Measurements from ENCODE around the gene EP300.
"Not testable (repeated sequence)": the region's sequence is repeated elsewhere in the genome, so short reads cannot be mapped to it uniquely, and the experiment has no call there.

Gene EP300

DNA sequence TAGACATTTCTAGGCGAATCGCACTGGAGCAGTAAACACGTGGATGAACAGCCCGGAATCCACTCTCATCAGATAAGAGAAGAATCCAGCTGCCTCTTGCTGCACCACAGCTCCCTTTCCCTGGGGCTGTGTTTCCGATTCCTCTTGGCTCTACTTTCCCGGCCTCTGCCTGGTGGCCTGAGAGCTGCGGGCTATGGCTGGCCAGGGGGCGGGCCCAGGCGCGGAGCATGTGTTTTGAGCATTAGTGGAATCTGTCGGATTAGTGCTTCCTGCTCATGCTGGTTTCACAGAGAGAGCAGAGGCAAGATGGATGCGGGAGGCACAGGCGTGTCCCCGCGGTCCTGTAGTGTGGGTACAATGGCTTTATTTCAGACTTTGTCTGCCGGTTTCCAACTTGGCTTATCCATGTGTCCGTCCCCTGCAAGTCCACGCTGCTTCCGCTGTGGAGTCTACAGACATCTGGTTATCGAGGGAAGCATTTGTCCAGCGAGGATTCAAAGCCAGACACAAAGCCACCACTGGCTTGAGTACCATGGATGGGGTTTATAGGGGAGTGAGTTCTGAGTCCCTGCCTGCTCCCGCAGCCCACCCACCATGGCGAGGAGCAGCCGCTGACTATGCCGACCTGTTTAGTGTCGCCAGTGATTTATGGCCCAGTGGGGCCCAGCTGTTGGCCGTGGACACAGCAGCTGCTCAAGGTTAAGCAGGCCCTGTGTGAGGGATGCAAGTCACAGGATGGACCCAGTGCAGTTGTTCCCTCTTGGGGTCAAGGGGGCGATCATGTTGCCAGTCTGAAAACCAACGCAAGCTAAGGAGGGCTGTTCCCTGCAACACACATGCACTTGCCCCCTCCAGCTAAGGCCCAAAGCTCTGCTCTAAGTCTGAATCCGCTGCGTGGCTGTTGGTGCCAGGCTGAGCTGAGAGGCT, 43.3 kb upstream of the EP300 start:
- Histone ChIP-seq H3K27ac (no peak overlapping the region), H3K4me2 (no peak overlapping the region), H3K4me3 (IDR thresholded peaks at IDR 0.05; ENCODE audit: insufficient read depth, low read depth, low read length) (no peak overlapping the region), H3K4me1 (ENCODE audit: low read depth, poor library complexity, severe bottlenecking) (no peaks in the 10 kb centered on the region), H4K20me1 (ENCODE audit: insufficient read depth) (no peaks in the 10 kb centered on the region), H2AFZ (ENCODE audit: low read depth) (no peak overlapping the region), H3K9ac (no peak overlapping the region), H3K79me2 (ENCODE audit: insufficient read depth, low read depth) (no peaks in the 10 kb centered on the region), H3K27me3 (ENCODE audit: insufficient read depth, low read depth) (no peaks in the 10 kb centered on the region), H3K36me3 (ENCODE audit: insufficient read depth) (no peaks in the 10 kb centered on the region)
- TF ChIP-seq, protein P1, sequence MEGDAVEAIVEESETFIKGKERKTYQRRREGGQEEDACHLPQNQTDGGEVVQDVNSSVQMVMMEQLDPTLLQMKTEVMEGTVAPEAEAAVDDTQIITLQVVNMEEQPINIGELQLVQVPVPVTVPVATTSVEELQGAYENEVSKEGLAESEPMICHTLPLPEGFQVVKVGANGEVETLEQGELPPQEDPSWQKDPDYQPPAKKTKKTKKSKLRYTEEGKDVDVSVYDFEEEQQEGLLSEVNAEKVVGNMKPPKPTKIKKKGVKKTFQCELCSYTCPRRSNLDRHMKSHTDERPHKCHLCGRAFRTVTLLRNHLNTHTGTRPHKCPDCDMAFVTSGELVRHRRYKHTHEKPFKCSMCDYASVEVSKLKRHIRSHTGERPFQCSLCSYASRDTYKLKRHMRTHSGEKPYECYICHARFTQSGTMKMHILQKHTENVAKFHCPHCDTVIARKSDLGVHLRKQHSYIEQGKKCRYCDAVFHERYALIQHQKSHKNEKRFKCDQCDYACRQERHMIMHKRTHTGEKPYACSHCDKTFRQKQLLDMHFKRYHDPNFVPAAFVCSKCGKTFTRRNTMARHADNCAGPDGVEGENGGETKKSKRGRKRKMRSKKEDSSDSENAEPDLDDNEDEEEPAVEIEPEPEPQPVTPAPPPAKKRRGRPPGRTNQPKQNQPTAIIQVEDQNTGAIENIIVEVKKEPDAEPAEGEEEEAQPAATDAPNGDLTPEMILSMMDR (conservative IDR thresholded peaks at IDR 0.05; ENCODE audit: low read depth, low read length) = no peak

DNA sequence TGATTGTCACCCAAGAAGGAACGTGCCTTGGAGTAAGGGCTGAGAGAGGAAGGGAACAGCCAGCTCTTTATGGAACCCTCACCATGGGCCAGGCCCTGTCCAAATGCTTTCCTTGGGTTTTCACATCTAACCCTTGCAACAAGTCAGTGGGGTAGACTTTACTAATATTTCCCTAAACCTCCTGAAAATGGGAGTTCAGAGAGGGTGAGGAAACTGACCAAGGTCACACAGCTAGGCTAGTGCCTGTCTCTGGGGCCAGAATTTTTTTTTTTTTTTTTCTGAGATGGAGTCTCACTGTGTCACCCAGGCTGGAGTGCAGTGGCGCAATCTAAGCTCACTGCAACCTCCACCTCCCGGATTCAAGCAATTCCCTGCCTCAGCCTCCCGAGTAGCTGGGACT, 42.6 kb upstream of the EP300 start:
- H3K27ac ChIP-seq; H3K36me3 ChIP-seq (ENCODE audit: insufficient read depth); H3K9ac ChIP-seq; H4K20me1 ChIP-seq (ENCODE audit: insufficient read depth); H3K27me3 ChIP-seq (ENCODE audit: insufficient read depth, low read depth); H3K4me2 ChIP-seq; H3K79me2 ChIP-seq (ENCODE audit: insufficient read depth, low read depth); H3K4me1 ChIP-seq (ENCODE audit: low read depth, poor library complexity, severe bottlenecking); H2AFZ ChIP-seq (ENCODE audit: low read depth); H3K4me3 ChIP-seq (IDR thresholded peaks at IDR 0.05; ENCODE audit: insufficient read depth, low read depth, low read length): not testable (repeated sequence)

DNA sequence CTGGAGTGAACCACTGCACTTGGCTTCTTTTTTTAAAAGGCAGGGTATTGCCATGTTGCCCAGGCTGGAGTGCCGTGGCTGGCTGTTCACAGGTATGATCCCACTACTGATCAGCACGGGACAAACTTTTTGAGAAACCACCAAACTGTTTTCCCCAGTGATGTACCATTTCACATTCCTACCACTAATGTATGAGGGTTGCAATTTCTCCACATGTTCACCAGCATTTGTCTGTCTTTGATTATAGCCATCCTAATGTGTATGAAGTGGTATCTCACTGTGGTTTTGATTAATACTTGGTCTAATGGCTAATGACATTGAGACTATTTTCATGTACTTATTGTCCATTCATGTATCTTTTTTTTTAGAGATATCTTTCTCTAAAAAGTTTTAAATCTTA, 41.5 kb upstream of the EP300 start:
- Histone ChIP-seq H2AFZ (ENCODE audit: low read depth) (no peak overlapping the region), H3K27ac (no peak overlapping the region)

DNA sequence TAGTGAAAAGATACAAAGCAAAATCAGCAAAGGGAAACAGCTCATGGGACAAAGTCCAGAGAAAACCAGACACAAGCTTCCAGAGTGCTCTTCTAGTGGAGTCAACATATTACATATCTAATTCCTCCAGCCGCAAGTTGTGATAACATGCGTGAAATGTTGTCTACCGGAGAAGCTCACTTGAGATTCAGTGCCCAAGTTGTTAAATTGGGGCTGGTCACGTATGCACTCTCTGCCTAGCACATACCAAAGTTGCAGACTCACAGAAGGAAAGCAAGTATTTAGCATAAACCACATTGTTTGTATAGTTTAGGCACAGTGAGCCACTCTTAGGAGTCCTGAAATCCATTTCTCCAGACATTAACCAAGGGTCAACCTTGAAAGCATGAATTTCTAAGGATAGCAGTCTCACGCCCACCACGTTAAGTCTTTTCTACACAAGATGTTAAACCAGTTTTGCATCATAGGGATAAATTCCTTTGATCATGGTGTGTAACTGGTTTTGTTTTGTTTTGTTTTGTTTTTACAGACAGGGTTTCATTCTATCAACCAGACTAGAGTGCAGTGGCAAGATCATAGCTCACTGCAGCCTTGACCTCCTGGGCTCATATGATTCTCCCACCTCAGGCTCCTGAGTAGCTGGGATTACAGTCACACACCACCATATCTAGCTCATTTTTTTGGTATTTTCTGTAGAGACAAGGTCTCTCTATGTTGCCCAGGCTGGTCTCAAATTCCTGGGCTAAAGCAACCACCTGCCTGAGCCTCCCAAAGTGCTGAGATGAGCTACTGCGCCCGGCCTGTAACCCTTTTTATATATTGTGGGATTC, 39.5 kb upstream of the EP300 start:
- no peak overlapping the region for H3K4me2 ChIP-seq
- H3K36me3 ChIP-seq (ENCODE audit: insufficient read depth) = no peaks in the 10 kb centered on the region
- no peaks in the 10 kb centered on the region for H4K20me1 ChIP-seq (ENCODE audit: insufficient read depth)
- no peaks in the 10 kb centered on the region for H3K79me2 ChIP-seq (ENCODE audit: insufficient read depth, low read depth)
- H3K9ac ChIP-seq = no peak overlapping the region
- H3K4me1 ChIP-seq (ENCODE audit: low read depth, poor library complexity, severe bottlenecking) = no peaks in the 10 kb centered on the region
- H3K4me3 ChIP-seq (IDR thresholded peaks at IDR 0.05; ENCODE audit: insufficient read depth, low read depth, low read length) = no peak overlapping the region
- TF ChIP-seq, protein P1 (conservative IDR thresholded peaks at IDR 0.05; ENCODE audit: low read depth, low read length) = no peak
- H3K27me3 ChIP-seq (ENCODE audit: insufficient read depth, low read depth) = no peaks in the 10 kb centered on the region
- no peak overlapping the region for H2AFZ ChIP-seq (ENCODE audit: low read depth)
- no peak overlapping the region for H3K27ac ChIP-seq

More for the DNA sequence above, 41.5 kb upstream of the EP300 start:
- H3K36me3 ChIP-seq (ENCODE audit: insufficient read depth) = no peaks in the 10 kb centered on the region
- no peak overlapping the region for H3K4me3 ChIP-seq (IDR thresholded peaks at IDR 0.05; ENCODE audit: insufficient read depth, low read depth, low read length)
- no peaks in the 10 kb centered on the region for H3K79me2 ChIP-seq (ENCODE audit: insufficient read depth, low read depth)
- H4K20me1 ChIP-seq (ENCODE audit: insufficient read depth) = no peaks in the 10 kb centered on the region
- TF ChIP-seq, protein P1 (conservative IDR thresholded peaks at IDR 0.05; ENCODE audit: low read depth, low read length) = no peak
- no peaks in the 10 kb centered on the region for H3K4me1 ChIP-seq (ENCODE audit: low read depth, poor library complexity, severe bottlenecking)
- no peaks in the 10 kb centered on the region for H3K27me3 ChIP-seq (ENCODE audit: insufficient read depth, low read depth)
- no peak overlapping the region for H3K9ac ChIP-seq
- no peak overlapping the region for H3K4me2 ChIP-seq
